K562 (cell line): ENCODE results near the gene PITPNM1. TPM values are rescaled to one million over a fixed set of nuclear protein-coding genes. Genes with fewer than 3 reads are reported as not detected.

ENCODE experiments used
- AFF4 ChIP-seq: sonication (generic); formaldehyde crosslinking; IDR thresholded peaks from 2 replicates; pipeline ENCODE4 v1.8.0; 2023; ENCODE audit warnings: mild to moderate bottlenecking, missing genetic modification reagents
- E2F8 ChIP-seq: fragments of 450-650 bp; IDR thresholded peaks from 2 replicates; pipeline ENCODE4 v1.7.1; 2018; ENCODE audit warnings: mild to moderate bottlenecking, low read depth; ENCODE audit not compliant: partially characterized antibody
- HINFP ChIP-seq: fragments of 450-650 bp; conservative IDR thresholded peaks from 2 replicates; pipeline ENCODE4 v1.6.1; 2016; ENCODE audit warnings: missing genetic modification characterization, low read depth, mild to moderate bottlenecking, control low read depth, missing compliant biosample characterization
- HNRNPL ChIP-seq: fragments of 200-400 bp; formaldehyde crosslinking; IDR thresholded peaks from 2 replicates; pipeline ENCODE4 v1.6.1; 2017; ENCODE audit warnings: low read depth, mild to moderate bottlenecking, low read length
- RERE ChIP-seq: sonication (generic); formaldehyde crosslinking; IDR thresholded peaks from 2 replicates; pipeline ENCODE4 v1.8.0; 2023; ENCODE audit warnings: missing genetic modification reagents, mild to moderate bottlenecking, borderline replicate concordance
- TARDBP ChIP-seq: fragments of 450-650 bp; IDR thresholded peaks from 2 replicates; pipeline ENCODE4 v1.6.1; 2016
- ZBTB1 ChIP-seq: sonication (generic); formaldehyde crosslinking; IDR thresholded peaks from 2 replicates; pipeline ENCODE4 v1.8.1; 2023; ENCODE audit warnings: missing genetic modification reagents, low read depth, mild to moderate bottlenecking, borderline replicate concordance
- ZFP36 ChIP-seq: fragments of 150-350 bp; IDR thresholded peaks from 2 replicates; pipeline ENCODE4 v1.6.1; 2018; ENCODE audit warnings: low read length, low read depth; ENCODE audit not compliant: partially characterized antibody
- ZKSCAN3 ChIP-seq: fragments of 250-450 bp; sonication (Bioruptor Pico); IDR thresholded peaks from 2 replicates; pipeline ENCODE4 v1.4.0; 2020
- ZNF655 ChIP-seq: fragments of 250-450 bp; sonication (Bioruptor Pico); IDR thresholded peaks from 2 replicates; pipeline ENCODE4 v1.5.0; 2021
- ZNF707 ChIP-seq: fragments of 250-450 bp; sonication (Bioruptor Pico); conservative IDR thresholded peaks from 2 replicates; pipeline ENCODE4 v1.8.0; 2022; ENCODE audit warnings: inconsistent platforms, mild to moderate bottlenecking, moderate library complexity
- polyA plus RNA-seq, 8 experiments: library from polyadenylated mRNA; depleted of rRNA in 4 of 8; stranded (reverse) in 5 of 8; unstranded in 3 of 8; fragments of >200 nt; fragmentation: Nextera tagmentation in 2 of 8; fragmentation: Illumina TruSeq in 1 of 8; extraction: Ambion mirVana in 2 of 8; extraction: Trizol in 1 of 8; gene quantifications; 2 replicates each; pipeline versions ENCODE4 v1.2.1 to v1.2.3, GENCODE V29; 2011 to 2014; ENCODE audit warnings: inconsistent platforms in 1 of 8, missing spikeins in 1 of 8
- total RNA-seq, 7 experiments: library from RNA; depleted of rRNA in 6 of 7; stranded (reverse); fragments of >200 nt in 6 of 7; fragmentation: Illumina TruSeq in 2 of 7; extraction: Trizol in 2 of 7; gene quantifications; 2 replicates each; pipeline versions ENCODE4 v1.2.1 to v1.2.3, GENCODE V29; 2011 to 2021; ENCODE audit warnings: low replicate concordance in 1 of 7

PITPNM1 gene
- total and polyA plus RNA-seq, 9 of the 15 experiments (the other 6 are each of a cell fraction or from before 2014, with no cell fraction given), result 0.11 to 53.7 (median 16.0) TPM

- TF ChIP-seq HINFP (tag) (peak; percentile 74; the same call in 1 of the 2 replicates), ZFP36 (peak; percentile 36), AFF4 (CRISPR knock-in tag) (no peak), ZNF655 (CRISPR knock-in tag) (no peak), ZBTB1 (peak; percentile 3; the same call in 1 of the 2 replicates), ZKSCAN3 (CRISPR knock-in tag) (no peak), E2F8 (no peak), RERE (no peak), TARDBP (0 out of 2 replicates have a peak, but pooled peaks have one; percentile 50), ZNF707 (CRISPR knock-in tag) (peak; percentile 54; the same call in 1 of the 2 replicates), HNRNPL (0 out of 2 replicates have a peak, but pooled peaks have one; percentile 30)
These were observed 2.8 kb upstream of the PITPNM1 start, which contains the start of gene CDK2AP2 (continued) for GRCh38 chr11:67507864-67508485.
